Measurements from ENCODE around the gene SPATA46.
"Not testable (repeated sequence)": the region's sequence is repeated elsewhere in the genome, so short reads cannot be mapped to it uniquely, and the experiment has no call there.

Gene SPATA46

GRCh38 chr1:162361349-162361748, 15.3 kb downstream of the SPATA46 start:
- Histone ChIP-seq H3K9ac (ENCODE audit: low read depth, low read length) (no peak overlapping the region), H3K27me3 (ENCODE audit: control insufficient read depth, insufficient read depth, low read length) (peaks cover 2% of the 10 kb centered on the region), H3K36me3 (ENCODE audit: insufficient read depth, low read length) (no peaks in the 10 kb centered on the region), H3K4me1 (ENCODE audit: control insufficient read depth, insufficient read depth, low read length) (peaks cover 17% of the 10 kb centered on the region), H3K9me3 (replicated peaks; ENCODE audit: low read length) (no peaks in the 10 kb centered on the region), H3K4me3 (ENCODE audit: low read length) (no peak overlapping the region), H3K4me2 (ENCODE audit: low read length) (no peak overlapping the region)

GRCh38 chr1:162360874-162361260, 15.8 kb downstream of the SPATA46 start:
- Histone ChIP-seq H3K4me3 (ENCODE audit: low read length) (no peak overlapping the region), H3K4me1 (ENCODE audit: control insufficient read depth, insufficient read depth, low read length) (peaks cover 17% of the 10 kb centered on the region), H3K9ac (ENCODE audit: low read depth, low read length) (no peak overlapping the region), H3K4me2 (ENCODE audit: low read length) (no peak overlapping the region), H3K36me3 (ENCODE audit: insufficient read depth, low read length) (no peaks in the 10 kb centered on the region), H3K9me3 (replicated peaks; ENCODE audit: low read length) (no peaks in the 10 kb centered on the region), H3K27me3 (ENCODE audit: control insufficient read depth, insufficient read depth, low read length) (peaks cover 2% of the 10 kb centered on the region)

GRCh38 chr1:162360237-162360873, 16.3 kb downstream of the SPATA46 start:
- Histone ChIP-seq H3K4me3 (ENCODE audit: low read length) (no peak overlapping the region), H3K4me1 (ENCODE audit: control insufficient read depth, insufficient read depth, low read length) (peaks cover 17% of the 10 kb centered on the region), H3K27me3 (ENCODE audit: control insufficient read depth, insufficient read depth, low read length) (peaks cover 2% of the 10 kb centered on the region), H3K9ac (ENCODE audit: low read depth, low read length) (no peak overlapping the region), H3K9me3 (replicated peaks; ENCODE audit: low read length) (no peaks in the 10 kb centered on the region), H3K36me3 (ENCODE audit: insufficient read depth, low read length) (no peaks in the 10 kb centered on the region), H3K4me2 (ENCODE audit: low read length) (no peak overlapping the region)

DNA sequence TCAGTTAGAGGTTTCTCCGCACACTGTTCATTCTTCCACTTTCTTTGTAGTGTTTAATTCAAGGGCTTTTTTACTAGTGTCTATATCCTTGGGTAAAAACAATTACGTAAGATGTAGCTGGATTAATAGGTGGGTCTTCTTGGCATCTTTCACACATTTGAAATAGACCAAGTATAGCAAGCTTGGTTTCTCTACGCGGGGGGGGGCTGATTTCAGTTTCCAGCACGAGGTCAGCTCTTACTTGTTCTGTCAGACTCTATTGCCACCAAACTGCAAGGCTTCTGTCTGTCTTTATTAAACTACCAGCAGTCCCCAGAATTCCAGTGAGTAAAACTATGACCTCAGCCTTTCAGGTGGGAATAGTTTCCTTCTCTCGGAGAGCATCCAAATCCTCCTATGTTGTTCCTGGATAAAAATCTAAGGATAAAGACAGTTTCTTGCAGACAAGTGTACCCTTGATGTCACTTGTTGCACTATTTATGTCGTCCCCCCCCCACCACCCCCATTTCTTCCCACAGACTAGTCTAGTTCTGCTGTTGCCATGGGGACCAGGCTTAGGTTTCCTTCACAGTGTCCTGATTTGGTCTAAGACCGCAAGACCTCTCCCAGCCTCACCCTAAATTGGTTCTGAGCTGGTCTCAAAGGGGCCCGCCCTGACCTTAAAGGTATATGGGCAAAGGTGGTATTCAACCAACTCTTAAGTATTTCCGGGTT, 17.0 kb downstream of the SPATA46 start:
- H3K4me2 ChIP-seq (ENCODE audit: low read length): no peak overlapping the region
- no peaks in the 10 kb centered on the region for H3K36me3 ChIP-seq (ENCODE audit: insufficient read depth, low read length)
- peaks cover 2% of the 10 kb centered on the region for H3K27me3 ChIP-seq (ENCODE audit: control insufficient read depth, insufficient read depth, low read length)
- peaks cover 12% of the 10 kb centered on the region for H3K4me1 ChIP-seq (ENCODE audit: control insufficient read depth, insufficient read depth, low read length)
- no peak overlapping the region for H3K4me3 ChIP-seq (ENCODE audit: low read length)
- no peak overlapping the region for H3K9ac ChIP-seq (ENCODE audit: low read depth, low read length)
- no peaks in the 10 kb centered on the region for H3K9me3 ChIP-seq (replicated peaks; ENCODE audit: low read length)

DNA sequence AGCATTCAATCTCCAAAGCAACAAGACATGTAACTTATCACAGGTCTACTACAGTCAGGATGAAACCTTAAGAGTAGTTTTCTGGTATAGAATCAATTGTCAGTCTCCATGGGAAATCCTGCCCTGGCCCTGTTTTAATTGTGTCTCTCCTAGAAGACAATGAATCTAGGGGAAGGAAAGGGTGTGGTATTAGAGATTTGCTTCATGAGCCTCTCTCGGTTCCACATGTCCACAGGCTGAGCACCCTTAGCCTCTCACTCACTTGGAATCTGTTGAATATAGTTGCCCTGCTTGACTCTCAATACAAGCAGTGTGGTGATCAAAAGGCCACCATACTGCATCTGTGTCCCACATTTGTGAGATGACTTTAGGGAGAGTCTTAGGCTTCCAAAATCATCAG, 17.7 kb downstream of the SPATA46 start:
- Histone ChIP-seq H3K9ac (ENCODE audit: low read depth, low read length) (no peak overlapping the region), H3K4me1 (ENCODE audit: control insufficient read depth, insufficient read depth, low read length) (peaks cover 10% of the 10 kb centered on the region), H3K4me3 (ENCODE audit: low read length) (no peak overlapping the region), H3K9me3 (replicated peaks; ENCODE audit: low read length) (no peaks in the 10 kb centered on the region), H3K4me2 (ENCODE audit: low read length) (no peak overlapping the region), H3K27me3 (ENCODE audit: control insufficient read depth, insufficient read depth, low read length) (peaks cover 2% of the 10 kb centered on the region), H3K36me3 (ENCODE audit: insufficient read depth, low read length) (no peaks in the 10 kb centered on the region)

- H3K4me2 ChIP-seq (ENCODE audit: low read length): no peak overlapping the region
- no peaks in the 10 kb centered on the region for H3K36me3 ChIP-seq (ENCODE audit: insufficient read depth, low read length)
- no peak overlapping the region for H3K9ac ChIP-seq (ENCODE audit: low read depth, low read length)
- H3K27me3 ChIP-seq (ENCODE audit: control insufficient read depth, insufficient read depth, low read length): peaks cover 2% of the 10 kb centered on the region
- peaks cover 10% of the 10 kb centered on the region for H3K4me1 ChIP-seq (ENCODE audit: control insufficient read depth, insufficient read depth, low read length)
- H3K4me3 ChIP-seq (ENCODE audit: low read length): no peak overlapping the region
- no peaks in the 10 kb centered on the region for H3K9me3 ChIP-seq (replicated peaks; ENCODE audit: low read length)
Observed at GRCh38 chr1:162357681-162358266, 18.9 kb downstream of the SPATA46 start.

- Histone ChIP-seq H3K4me1 (ENCODE audit: control insufficient read depth, insufficient read depth, low read length) (peaks cover 17% of the 10 kb centered on the region), H3K9me3 (replicated peaks; ENCODE audit: low read length) (no peaks in the 10 kb centered on the region), H3K4me2 (ENCODE audit: low read length) (no peak overlapping the region), H3K9ac (ENCODE audit: low read depth, low read length) (no peak overlapping the region), H3K4me3 (ENCODE audit: low read length) (no peak overlapping the region), H3K27me3 (ENCODE audit: control insufficient read depth, insufficient read depth, low read length) (no peaks in the 10 kb centered on the region), H3K36me3 (ENCODE audit: insufficient read depth, low read length) (no peaks in the 10 kb centered on the region)
Observed at GRCh38 chr1:162353702-162354101, 23.0 kb downstream of the SPATA46 start.

GRCh38 chr1:162353078-162353477, 23.6 kb downstream of the SPATA46 start:
- H3K4me3 ChIP-seq (ENCODE audit: low read length): no peak overlapping the region
- H3K4me2 ChIP-seq (ENCODE audit: low read length): no peak overlapping the region
- H3K9ac ChIP-seq (ENCODE audit: low read depth, low read length): no peak overlapping the region
- no peaks in the 10 kb centered on the region for H3K27me3 ChIP-seq (ENCODE audit: control insufficient read depth, insufficient read depth, low read length)
- peaks cover 17% of the 10 kb centered on the region for H3K4me1 ChIP-seq (ENCODE audit: control insufficient read depth, insufficient read depth, low read length)
- no peaks in the 10 kb centered on the region for H3K9me3 ChIP-seq (replicated peaks; ENCODE audit: low read length)
- no peaks in the 10 kb centered on the region for H3K36me3 ChIP-seq (ENCODE audit: insufficient read depth, low read length)

DNA sequence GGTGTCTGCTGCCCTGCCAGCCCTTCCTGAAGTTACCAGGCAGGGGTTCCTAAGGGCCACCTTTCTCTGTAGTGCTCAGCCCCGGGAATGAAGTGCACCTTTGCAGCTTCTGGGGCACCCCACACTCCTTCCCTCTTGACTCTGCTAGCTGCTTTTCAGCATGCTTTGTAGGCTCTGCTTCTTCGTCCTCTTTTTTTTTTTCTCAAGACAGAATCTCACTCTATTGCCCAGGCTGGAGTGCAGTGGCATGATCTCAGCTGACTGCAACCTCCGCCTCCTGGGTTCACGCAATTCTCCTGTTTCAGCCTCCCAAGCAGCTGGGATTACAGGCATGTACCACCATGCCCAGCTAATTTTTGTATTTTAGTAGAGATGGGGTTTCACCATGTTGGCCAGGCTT, 24.8 kb downstream of the SPATA46 start:
- not testable (repeated sequence) for H3K27me3 ChIP-seq (ENCODE audit: control insufficient read depth, insufficient read depth, low read length); H3K9me3 ChIP-seq (replicated peaks; ENCODE audit: low read length); H3K36me3 ChIP-seq (ENCODE audit: insufficient read depth, low read length); H3K4me2 ChIP-seq (ENCODE audit: low read length); H3K9ac ChIP-seq (ENCODE audit: low read depth, low read length); H3K4me3 ChIP-seq (ENCODE audit: low read length)
- H3K4me1 ChIP-seq (ENCODE audit: control insufficient read depth, insufficient read depth, low read length): peaks cover 17% of the 10 kb centered on the region

- H3K27me3 ChIP-seq (ENCODE audit: control insufficient read depth, insufficient read depth, low read length): no peaks in the 10 kb centered on the region
- no peak overlapping the region for H3K4me3 ChIP-seq (ENCODE audit: low read length)
- no peak overlapping the region for H3K9ac ChIP-seq (ENCODE audit: low read depth, low read length)
- peaks cover 17% of the 10 kb centered on the region for H3K4me1 ChIP-seq (ENCODE audit: control insufficient read depth, insufficient read depth, low read length)
- no peaks in the 10 kb centered on the region for H3K36me3 ChIP-seq (ENCODE audit: insufficient read depth, low read length)
- H3K9me3 ChIP-seq (replicated peaks; ENCODE audit: low read length): no peaks in the 10 kb centered on the region
- H3K4me2 ChIP-seq (ENCODE audit: low read length): no peak overlapping the region
Observed at GRCh38 chr1:162351246-162351842, 25.3 kb downstream of the SPATA46 start.

- H3K9ac ChIP-seq (ENCODE audit: low read depth, low read length): no peak overlapping the region
- H3K27me3 ChIP-seq (ENCODE audit: control insufficient read depth, insufficient read depth, low read length): no peaks in the 10 kb centered on the region
- peak overlapping the region; percentile 21 for H3K4me2 ChIP-seq (ENCODE audit: low read length)
- peaks cover 17% of the 10 kb centered on the region for H3K4me1 ChIP-seq (ENCODE audit: control insufficient read depth, insufficient read depth, low read length)
- no peaks in the 10 kb centered on the region for H3K36me3 ChIP-seq (ENCODE audit: insufficient read depth, low read length)
- no peaks in the 10 kb centered on the region for H3K9me3 ChIP-seq (replicated peaks; ENCODE audit: low read length)
- no peak overlapping the region for H3K4me3 ChIP-seq (ENCODE audit: low read length)
Observed at GRCh38 chr1:162349635-162350330, 26.9 kb downstream of the SPATA46 start.

All from skeletal muscle satellite cell (primary cell).